HEK293T (cell line): ENCODE results near the gene PTPN1.

Experiments
- ARNT ChIP-seq: fragments of 450-650 bp; IDR thresholded peaks from 2 replicates; pipeline ENCODE4 v1.6.1; 2017; ENCODE audit warnings: mild to moderate bottlenecking
- ELF4 ChIP-seq: fragments of 450-650 bp; IDR thresholded peaks from 2 replicates; pipeline ENCODE4 v1.6.1; 2017; ENCODE audit warnings: antibody characterized with exemption
- FOXA1 ChIP-seq: fragments of 450-650 bp; IDR thresholded peaks from 2 replicates; pipeline ENCODE4 v1.6.1; 2016; ENCODE audit warnings: mild to moderate bottlenecking
- HDGF ChIP-seq: fragments of 450-650 bp; IDR thresholded peaks from 2 replicates; pipeline ENCODE4 v1.6.1; 2017; ENCODE audit warnings: antibody characterized with exemption, borderline replicate concordance
- L3MBTL2 ChIP-seq: fragments of 450-650 bp; conservative IDR thresholded peaks from 2 replicates; pipeline ENCODE4 v1.6.1; 2016; ENCODE audit warnings: mild to moderate bottlenecking
- SUZ12 ChIP-seq: fragments of 450-650 bp; IDR thresholded peaks from 2 replicates; pipeline ENCODE4 v1.6.1; 2016; ENCODE audit warnings: mild to moderate bottlenecking
- ZNF384 ChIP-seq: fragments of 450-650 bp; IDR thresholded peaks from 2 replicates; pipeline ENCODE4 v1.6.1; 2016
- TF ChIP-seq, protein P1 (sequence below): fragments of 450-650 bp; IDR thresholded peaks from 2 replicates; pipeline ENCODE4 v1.6.1; 2016

DNA sequence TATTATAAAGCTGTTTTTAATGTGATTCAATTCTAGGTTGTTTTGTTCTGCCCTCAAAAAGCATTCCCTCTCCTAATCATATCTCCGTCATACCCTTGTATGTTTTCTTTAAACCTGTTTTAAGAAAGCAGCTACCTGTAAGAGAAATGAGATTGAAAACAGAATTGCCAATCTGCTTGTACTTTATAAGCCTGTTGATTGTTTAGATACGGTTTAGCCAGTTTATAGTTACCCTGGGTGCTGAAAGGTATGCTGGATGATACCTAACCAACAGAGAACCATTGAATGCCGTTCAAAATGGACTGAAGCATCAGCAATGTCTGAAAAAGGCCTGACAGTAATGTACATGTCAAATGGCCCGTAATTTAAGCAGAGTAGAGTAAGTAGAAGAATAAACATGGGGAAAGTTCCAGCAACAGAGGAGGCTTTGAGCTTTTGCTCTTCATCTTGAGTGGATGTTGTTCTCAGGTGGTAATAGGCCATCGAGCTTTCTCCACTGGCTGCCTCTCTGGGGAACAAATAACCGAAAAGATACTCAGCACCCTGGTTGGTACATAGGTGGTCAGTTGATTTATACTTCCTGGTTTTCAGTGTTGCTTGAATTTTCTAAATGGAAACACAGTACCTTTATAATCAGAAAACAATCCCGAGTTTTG is 27.5 kb downstream of the PTPN1 start:
- TF ChIP-seq HDGF (no peak), FOXA1 (no peak), ARNT (no peak), SUZ12 (no peak), ELF4 (no peak), ZNF384 (no peak), L3MBTL2 (no peak)
- TF ChIP-seq, protein P1, sequence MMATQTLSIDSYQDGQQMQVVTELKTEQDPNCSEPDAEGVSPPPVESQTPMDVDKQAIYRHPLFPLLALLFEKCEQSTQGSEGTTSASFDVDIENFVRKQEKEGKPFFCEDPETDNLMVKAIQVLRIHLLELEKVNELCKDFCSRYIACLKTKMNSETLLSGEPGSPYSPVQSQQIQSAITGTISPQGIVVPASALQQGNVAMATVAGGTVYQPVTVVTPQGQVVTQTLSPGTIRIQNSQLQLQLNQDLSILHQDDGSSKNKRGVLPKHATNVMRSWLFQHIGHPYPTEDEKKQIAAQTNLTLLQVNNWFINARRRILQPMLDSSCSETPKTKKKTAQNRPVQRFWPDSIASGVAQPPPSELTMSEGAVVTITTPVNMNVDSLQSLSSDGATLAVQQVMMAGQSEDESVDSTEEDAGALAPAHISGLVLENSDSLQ = no peak
